H1 (cell line): ENCODE data around the gene PRDM5. TPM values are rescaled to one million over a fixed set of nuclear protein-coding genes. Genes with fewer than 3 reads are reported as not detected.

ENCODE experiments used
- CTCF ChIA-PET: fragments of 300-600 bp; sonication (Branson Sonifier 250); formaldehyde crosslinking; loops from one replicate; lab custom pipeline; 2021; ENCODE audit not compliant: partially characterized antibody; lab: Charles Lee
- POLR2A ChIA-PET: fragments of 300-600 bp; sonication (Branson Sonifier 250); formaldehyde crosslinking; loops from one replicate; lab custom pipeline; 2021; ENCODE audit warnings: inconsistent platforms; ENCODE audit not compliant: partially characterized antibody; lab: Charles Lee
- DNase-seq, 2 experiments: peaks; one replicate each; pipeline versions ENCODE4 v3.0.0 to v3.0.0-alpha.2; 2010 to 2022; ENCODE audit warnings: low spot score in 2 of 2, low read depth in 1 of 2, mixed read lengths in 1 of 2
- FAIRE-seq: peaks from 2 replicates; lab custom pipeline; 2011; peaks lifted over from hg19 to GRCh38; lab: Jason Lieb, UNC
- H2AFZ ChIP-seq: 2 replicates; pipeline ENCODE4 v1.8.1; 2012; ENCODE audit warnings: low read length, inconsistent platforms
- H2AK5ac ChIP-seq: 2 replicates; pipeline ENCODE4 v1.6.1; 2013; ENCODE audit warnings: low read depth, low read length
- H2BK120ac ChIP-seq: replicated peaks from 2 replicates; pipeline ENCODE3; 2013; ENCODE audit warnings: low read depth, low read length, inconsistent platforms
- H2BK12ac ChIP-seq: 2 replicates; pipeline ENCODE4 v1.6.1; 2013; ENCODE audit warnings: low read depth, low read length
- H2BK15ac ChIP-seq: 2 replicates; pipeline ENCODE4 v1.6.1; 2013; ENCODE audit warnings: low read length
- H2BK20ac ChIP-seq: 2 replicates; pipeline ENCODE4 v1.6.1; 2013; ENCODE audit warnings: low read length
- H2BK5ac ChIP-seq: 2 replicates; pipeline ENCODE4 v1.6.1; 2013; ENCODE audit warnings: low read depth, low read length
- H3K14ac ChIP-seq: 2 replicates; pipeline ENCODE4 v1.6.1; 2013; ENCODE audit warnings: inconsistent platforms; ENCODE audit not compliant: insufficient read length
- H3K18ac ChIP-seq: 2 replicates; pipeline ENCODE4 v1.6.1; 2013; ENCODE audit warnings: low read length; ENCODE audit errors: extremely low read depth
- H3K23ac ChIP-seq: 2 replicates; pipeline ENCODE4 v1.6.1; 2013; ENCODE audit warnings: inconsistent platforms; ENCODE audit not compliant: insufficient read length
- H3K23me2 ChIP-seq: 2 replicates; pipeline ENCODE4 v1.6.1; 2013; ENCODE audit warnings: low read depth, low read length
- H3K27ac ChIP-seq: 2 replicates; pipeline ENCODE4 v1.6.1; 2011; ENCODE audit warnings: low read depth, low read length, inconsistent platforms
- H3K27me3 ChIP-seq, 4 experiments: replicated peaks in 1 of 4; 1 replicate in 1 of 4; 2 replicates in 3 of 4; pipeline versions ENCODE4 v1.6.1 to v1.8.1; 2011 to 2013; ENCODE audit warnings: low read length in 3 of 4, mild to moderate bottlenecking in 3 of 4, inconsistent platforms in 2 of 4, mixed read lengths in 2 of 4, moderate library complexity in 1 of 4; ENCODE audit not compliant: control insufficient read depth in 3 of 4, insufficient read depth in 3 of 4; ENCODE audit errors: extremely low read depth in 1 of 4
- H3K36me3 ChIP-seq, 4 experiments: 2 replicates each; pipeline versions ENCODE4 v1.6.1 to v1.8.1; 2011 to 2013; ENCODE audit warnings: mild to moderate bottlenecking in 4 of 4, low read length in 3 of 4, moderate library complexity in 2 of 4, control low read depth in 1 of 4, inconsistent platforms in 1 of 4; ENCODE audit not compliant: insufficient read depth in 4 of 4, control insufficient read depth in 2 of 4
- H3K4ac ChIP-seq: replicated peaks from 2 replicates; pipeline ENCODE3; 2013; ENCODE audit warnings: low read length, low read depth, mixed read lengths, inconsistent platforms; ENCODE audit not compliant: insufficient read length
- H3K4me1 ChIP-seq, 4 experiments: replicated peaks in 1 of 4; 1 replicate in 1 of 4; 2 replicates in 3 of 4; pipeline versions ENCODE4 v1.6.1 to v1.8.1; 2011 to 2013; ENCODE audit warnings: low read length in 3 of 4, inconsistent platforms in 2 of 4, mixed read lengths in 1 of 4; ENCODE audit not compliant: insufficient read depth in 4 of 4, control insufficient read depth in 3 of 4
- H3K4me2 ChIP-seq, 2 experiments: 2 replicates each; pipeline versions ENCODE4 v1.6.1 to v1.8.1; 2011 to 2013; ENCODE audit warnings: low read depth in 2 of 2, low read length in 2 of 2, control low read depth in 1 of 2, inconsistent platforms in 1 of 2, mild to moderate bottlenecking in 1 of 2; ENCODE audit not compliant: insufficient read depth in 1 of 2
- H3K4me3 ChIP-seq, 4 experiments: fragments of 200-600, 300-600 bp in 1 of 4; sonication (generic), shearing (Covaris generic), sonication (Bioruptor Twin) in 1 of 4; 2 replicates each; pipeline versions ENCODE4 v1.5.1 to v1.8.1; 2011 to 2016; ENCODE audit warnings: low read length in 4 of 4, low read depth in 3 of 4, control low read depth in 2 of 4, inconsistent platforms in 2 of 4, mild to moderate bottlenecking in 2 of 4, mixed read lengths in 1 of 4, moderate library complexity in 1 of 4; ENCODE audit not compliant: insufficient read depth in 2 of 4; ENCODE audit errors: extremely low read depth in 1 of 4
- H3K56ac ChIP-seq: replicated peaks from 2 replicates; pipeline ENCODE3; 2013; ENCODE audit warnings: low read depth, mild to moderate bottlenecking, mixed read lengths, low read length, inconsistent platforms; ENCODE audit not compliant: insufficient read length
- H3K79me1 ChIP-seq: 2 replicates; pipeline ENCODE4 v1.6.1; 2013; ENCODE audit warnings: low read depth, low read length, control low read depth
- H3K79me2 ChIP-seq, 2 experiments: 2 replicates each; pipeline versions ENCODE4 v1.6.1 to v1.8.1; 2012 to 2013; ENCODE audit warnings: low read length in 2 of 2, mild to moderate bottlenecking in 2 of 2, inconsistent platforms in 1 of 2; ENCODE audit not compliant: insufficient read depth in 2 of 2, control insufficient read depth in 1 of 2
- H3K9ac ChIP-seq, 4 experiments: replicated peaks in 1 of 4; 1 replicate in 1 of 4; 2 replicates in 3 of 4; pipeline versions ENCODE4 v1.6.1 to v1.8.1; 2011 to 2013; ENCODE audit warnings: low read depth in 3 of 4, low read length in 3 of 4, control low read depth in 2 of 4, mild to moderate bottlenecking in 2 of 4, moderate library complexity in 2 of 4, inconsistent platforms in 1 of 4; ENCODE audit errors: extremely low read depth in 1 of 4
- H3K9me3 ChIP-seq, 2 experiments: 2 replicates each; pipeline versions ENCODE4 v1.6.1 to v1.8.1; 2012 to 2013; ENCODE audit warnings: mild to moderate bottlenecking in 2 of 2, moderate library complexity in 2 of 2, control low read depth in 1 of 2, inconsistent platforms in 1 of 2, low read depth in 1 of 2, low read length in 1 of 2, mixed read lengths in 1 of 2; ENCODE audit not compliant: insufficient read depth in 2 of 2
- H4K20me1 ChIP-seq, 2 experiments: replicated peaks in 1 of 2; 2 replicates each; pipeline versions ENCODE3 to v1.8.1; 2011 to 2013; ENCODE audit warnings: inconsistent platforms in 2 of 2, low read length in 2 of 2, mild to moderate bottlenecking in 1 of 2; ENCODE audit not compliant: insufficient read depth in 2 of 2, control insufficient read depth in 1 of 2
- H4K5ac ChIP-seq: 2 replicates; pipeline ENCODE4 v1.6.1; 2013; ENCODE audit warnings: low read length, low read depth, mixed read lengths, inconsistent platforms; ENCODE audit not compliant: insufficient read length
- H4K8ac ChIP-seq: 2 replicates; pipeline ENCODE4 v1.8.0; 2013; ENCODE audit warnings: mild to moderate bottlenecking, moderate library complexity, low read length, inconsistent platforms; ENCODE audit not compliant: insufficient read depth; ENCODE audit errors: extremely low read depth
- H4K91ac ChIP-seq: replicated peaks from 2 replicates; pipeline ENCODE3; 2013; ENCODE audit warnings: low read length, mixed read lengths, inconsistent platforms; ENCODE audit not compliant: insufficient read length
- BCL11A ChIP-seq, 2 experiments: IDR thresholded peaks; one replicate each; pipeline ENCODE4 v1.6.1; 2011; ENCODE audit warnings: low read depth in 2 of 2, low read length in 2 of 2, mild to moderate bottlenecking in 2 of 2
- CBX5 ChIP-seq: fragments of 300-800, 300-1000 bp; sonication (generic); IDR thresholded peaks from 2 replicates; pipeline ENCODE4 v1.7.1; 2016; ENCODE audit warnings: antibody characterized with exemption, low read length, low read depth
- E2F6 ChIP-seq: IDR thresholded peaks from 2 replicates; pipeline ENCODE4 v1.6.1; 2012; ENCODE audit warnings: inconsistent platforms
- HDAC2 ChIP-seq, 2 experiments: fragments of 300-600 bp in 1 of 2; sonication (generic) in 1 of 2; IDR thresholded peaks; 2 replicates each; pipeline ENCODE4 v1.6.1; 2011 to 2012; ENCODE audit warnings: low read depth in 2 of 2, low read length in 2 of 2, mild to moderate bottlenecking in 2 of 2, moderate library complexity in 2 of 2, borderline replicate concordance in 1 of 2, inconsistent platforms in 1 of 2
- NRF1 ChIP-seq: IDR thresholded peaks from 2 replicates; pipeline ENCODE4 v1.6.1; 2011; ENCODE audit warnings: mild to moderate bottlenecking, low read depth, low read length, improper control_type of control experiment
- POLR2AphosphoS5 ChIP-seq: IDR thresholded peaks from 2 replicates; pipeline ENCODE4 v1.6.1; 2011; ENCODE audit warnings: low read depth, low read length
- RXRA ChIP-seq: IDR thresholded peaks from 2 replicates; pipeline ENCODE4 v1.6.1; 2011; ENCODE audit warnings: low read depth, mild to moderate bottlenecking, low read length, moderate library complexity; ENCODE audit not compliant: insufficient read depth
- SIN3A ChIP-seq, 2 experiments: IDR thresholded peaks in 1 of 2; conservative IDR thresholded peaks in 1 of 2; 2 replicates each; pipeline ENCODE4 v1.6.1; 2011 to 2012; ENCODE audit warnings: low read length in 2 of 2, improper control_type of control experiment in 1 of 2, low read depth in 1 of 2, mild to moderate bottlenecking in 1 of 2
- WGBS, 2 experiments: shearing (Covaris generic) in 1 of 2; methylation state at CpG; one replicate each; pipeline versions ENCODE4 v1.1.6 to v1.1.7; 2013 to 2015; ENCODE audit warnings: low lambda C conversion rate in 2 of 2, mixed read lengths in 2 of 2, inconsistent platforms in 1 of 2, low coverage in 1 of 2, missing lambda C conversion rate in 1 of 2; ENCODE audit not compliant: insufficient replicate concordance in 2 of 2, insufficient coverage in 1 of 2, insufficient read length in 1 of 2; ENCODE audit errors: extremely low coverage in 1 of 2, missing lambda C conversion rate in 1 of 2; 5-methylcytosine and 5-hydroxymethylcytosine counted together
- polyA plus RNA-seq, 7 experiments: library from polyadenylated mRNA; depleted of rRNA in 3 of 7; stranded (reverse) in 5 of 7; unstranded in 2 of 7; fragments of >200 nt in 5 of 7; fragments of 200-250 nt in 2 of 7; gene quantifications; 1 replicate in 5 of 7; 2 replicates in 1 of 7; 4 replicates in 1 of 7; pipeline versions ENCODE4 v1.2.1 to v1.2.3, GENCODE V29; 2011 to 2013; ENCODE audit warnings: missing spikeins in 2 of 7, mixed read lengths in 2 of 7
- total RNA-seq: library from RNA; stranded (reverse); fragmentation: NEBNext Ultra II Directional; extraction: Animal tissue kit (Norgen Biotek cat#: 25700); gene quantifications from 2 replicates; pipeline ENCODE4 v1.2.1, GENCODE V29; 2021

The PRDM5 gene
- total and polyA plus RNA-seq, 2 of the 8 experiments (the other 6 are each of a cell fraction or from before 2014, with no cell fraction given): 8.2 to 23.4 TPM

GRCh38 chr4:120856294-120856693 lies 66.2 kb downstream of the PRDM5 start:
- FAIRE-seq (no peak), DNase-seq (no peak)
- Histone ChIP-seq H2BK15ac (no peak overlapping the region), H3K4me2 (no peak overlapping the region), H4K5ac (no peak overlapping the region), H2BK20ac (no peak overlapping the region), H3K27ac (no peak overlapping the region), H3K9ac (no peak overlapping the region), H2BK120ac (no peak overlapping the region), H4K20me1 (no peaks in the 10 kb centered on the region), H3K9me3 (no peaks in the 10 kb centered on the region), H2AK5ac (no peak overlapping the region), H2BK12ac (no peak overlapping the region), H3K4me1 (peaks cover 0 to 3% (median 1%) of the 10 kb centered on the region in 4 experiments; a peak in 2 of 7 replicates), H4K91ac (no peak overlapping the region), H3K14ac (no peak overlapping the region), H3K23ac (no peak overlapping the region), H3K36me3 (no peaks in the 10 kb centered on the region; a peak in 1 of 8 replicates), H3K4me3 (no peak overlapping the region), H3K4ac (no peak overlapping the region), H3K79me2 (peaks cover 0 to 4% of the 10 kb centered on the region in 2 experiments; a peak in 2 of 4 replicates), H4K8ac (no peak overlapping the region), H3K56ac (no peak overlapping the region), H3K79me1 (no peaks in the 10 kb centered on the region), H3K18ac (no peak overlapping the region), H2BK5ac (no peak overlapping the region), H2AFZ (no peak overlapping the region), H3K23me2 (no peaks in the 10 kb centered on the region), H3K27me3 (no peaks in the 10 kb centered on the region)
- WGBS, 2 experiments: 91% methylated on average over 2 of the region's 2 CpGs; no CpG with 5 or more reads in 1 of the 2 experiments
- TF ChIP-seq RXRA (no peak), SIN3A (conservative IDR thresholded peaks at IDR 0.05 in 1 of 2, IDR thresholded peaks at IDR 0.05 in 1 of 2; ENCODE audit: low read depth in 1 of 2, low read length in 2 of 2) (no peak), HDAC2 (IDR thresholded peaks at IDR 0.05; ENCODE audit: borderline replicate concordance in 1 of 2, low read depth in 2 of 2, low read length in 2 of 2) (no peak), BCL11A (IDR thresholded peaks at IDR 0.05; ENCODE audit: low read depth in 2 of 2, low read length in 2 of 2) (no peak), POLR2AphosphoS5 (no peak), E2F6 (no peak), NRF1 (no peak), CBX5 (no peak)
- ChIA-PET CTCF (interaction anchor here (0.6 to 1.8 kb wide), 4 partner anchors 12 to 194 kb away, joined by 3 to 6 read pairs (median 4); no protein-coding TSS in a partner anchor), POLR2A (no interaction called here)
